GM18873 (cell line): ENCODE measurements around the gene ST3GAL5.
A peak's percentile ranks its signal among the peaks of the same experiment; 100 is the strongest.
"Not testable (repeated sequence)": the region's sequence is repeated elsewhere in the genome, so short reads cannot be mapped to it uniquely, and the experiment has no call there.

Source experiments
- ATAC-seq: cut with Tn5 transposase; IDR thresholded peaks from one replicate; pipeline ENCODE4 v1.9.1; 2021; ENCODE audit warnings: mild to moderate bottlenecking, moderate library complexity, moderate number of reproducible peaks; ENCODE audit not compliant: unreplicated experiment, low FRiP score

The ST3GAL5 gene

DNA sequence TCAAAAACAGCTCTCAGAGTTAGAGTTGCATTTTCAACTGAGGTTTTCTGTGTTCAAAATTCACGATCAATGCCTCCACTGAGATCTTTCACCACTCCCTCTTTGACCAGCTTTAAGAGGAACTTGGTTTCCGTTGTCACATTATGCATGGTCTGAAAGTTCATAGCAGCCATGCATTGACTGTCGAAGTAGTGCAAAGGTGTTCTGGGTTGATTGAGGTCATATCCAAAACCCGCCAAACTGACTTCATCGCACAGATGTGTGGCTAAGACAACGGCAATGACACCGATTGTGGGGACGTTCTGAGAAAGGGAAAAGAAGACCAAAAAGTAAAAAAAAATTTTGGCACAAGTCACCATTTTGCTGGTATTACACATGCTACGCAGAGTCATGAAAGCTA is 48.7 kb downstream of the ST3GAL5 start:
- no peak for ATAC-seq

DNA sequence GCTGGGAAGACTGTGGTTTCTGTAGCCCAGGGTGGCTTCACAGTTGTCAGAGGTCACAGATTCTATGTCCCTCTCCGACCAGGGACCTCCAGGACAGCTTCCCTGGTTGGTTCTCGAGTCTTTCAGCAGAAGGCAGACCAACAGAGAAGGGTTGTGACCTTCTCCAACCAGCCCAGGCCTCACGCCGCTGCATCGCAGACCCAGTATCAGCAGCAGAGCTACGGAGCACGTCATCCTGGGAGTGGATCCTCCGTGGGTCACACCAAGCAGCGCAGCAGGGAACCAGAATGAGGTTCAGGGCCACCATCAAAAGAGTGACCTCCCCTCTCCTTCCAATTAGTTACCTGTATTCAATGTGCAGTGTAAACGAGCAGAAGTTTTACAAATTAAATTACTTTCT is 49.3 kb downstream of the ST3GAL5 start:
- no peak for ATAC-seq

GRCh38 chr2:85838641-85839040 is 50.1 kb downstream of the ST3GAL5 start:
- no peak for ATAC-seq

DNA sequence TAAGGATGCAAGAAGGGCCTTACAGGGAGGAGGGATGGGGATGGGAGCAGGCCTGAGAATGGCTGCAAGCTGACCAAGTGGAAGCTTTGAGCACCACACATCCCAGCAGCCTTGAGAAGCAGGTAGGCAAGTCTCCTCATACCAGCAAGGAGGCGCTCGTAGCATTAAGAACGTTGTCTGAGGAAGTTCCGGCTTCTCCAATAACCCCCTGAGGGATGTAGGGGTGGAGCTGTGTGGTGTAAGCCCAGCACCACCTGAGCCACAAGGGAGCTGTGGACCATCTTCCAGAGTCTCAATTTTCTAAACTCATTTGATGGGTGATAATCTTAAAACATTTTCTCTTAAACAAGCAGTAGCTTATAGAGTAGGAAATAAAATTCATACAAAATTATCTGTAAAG is 50.6 kb downstream of the ST3GAL5 start:
- ATAC-seq = no peak

GRCh38 chr2:85834466-85834865 is 54.3 kb downstream of the ST3GAL5 start:
- no peak for ATAC-seq

GRCh38 chr2:85831735-85832134 is 57.1 kb downstream of the ST3GAL5 start:
- ATAC-seq = no peak

DNA sequence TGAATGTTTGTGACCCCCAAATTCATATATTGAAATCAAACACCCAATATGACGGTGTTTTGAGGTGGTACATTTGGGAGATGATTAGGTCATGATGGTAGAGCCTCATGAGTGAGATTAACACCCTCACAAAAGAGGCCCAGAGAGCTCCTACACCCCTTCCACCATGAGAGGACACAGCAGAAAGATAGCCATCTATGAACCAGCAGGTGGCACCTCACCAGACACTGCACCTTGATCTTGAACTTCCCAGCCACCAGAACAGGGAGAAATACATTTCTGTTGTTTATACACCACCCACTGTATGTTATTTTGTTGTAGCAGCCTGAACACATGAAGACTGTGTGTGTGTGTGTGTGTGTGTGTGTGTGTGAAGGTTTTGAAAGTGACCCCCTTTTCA is 58.1 kb downstream of the ST3GAL5 start:
- no peak for ATAC-seq

GRCh38 chr2:85829394-85829793 is 59.4 kb downstream of the ST3GAL5 start:
- not testable (repeated sequence) for ATAC-seq

- no peak for ATAC-seq
Measured at GRCh38 chr2:85828725-85829124, 60.1 kb downstream of the ST3GAL5 start.

DNA sequence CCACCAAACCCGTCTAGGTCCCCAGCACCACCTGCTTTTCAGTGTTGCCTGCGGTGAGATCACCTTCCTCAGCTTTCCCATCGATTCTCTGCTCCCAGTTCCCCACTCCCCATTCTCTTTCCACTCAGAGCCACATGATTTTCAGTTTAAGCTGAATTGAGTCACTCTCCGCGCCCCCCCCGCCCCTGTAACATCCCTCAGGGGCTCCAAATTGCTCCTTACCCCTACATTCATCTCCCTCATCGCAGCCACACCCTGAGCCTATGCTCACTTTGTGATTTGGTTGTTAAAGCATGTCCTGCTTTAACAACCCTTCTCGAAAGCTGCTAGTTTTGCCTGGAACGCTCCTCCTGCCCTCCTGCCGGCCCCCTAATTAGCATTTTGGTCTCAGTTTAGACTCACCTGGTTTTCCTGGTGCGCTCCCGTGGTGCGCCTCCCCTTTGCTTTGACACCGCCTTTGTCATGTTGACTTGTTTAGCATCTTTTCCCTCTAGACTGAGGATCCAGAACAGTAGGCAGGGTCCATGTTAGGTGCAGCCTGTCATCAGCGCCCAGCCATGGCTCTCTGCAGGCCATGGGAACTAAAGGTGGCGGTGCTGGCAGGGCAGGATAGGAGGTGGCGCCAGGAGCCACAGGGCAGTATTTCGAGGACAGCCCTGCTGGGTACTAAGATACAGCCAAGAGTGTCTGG is 60.8 kb downstream of the ST3GAL5 start:
- ATAC-seq = no peak

GRCh38 chr2:85826990-85827878 is 61.6 kb downstream of the ST3GAL5 start:
- ATAC-seq = peak; percentile 56

- no peak for ATAC-seq
Measured at GRCh38 chr2:85823951-85824350, 64.8 kb downstream of the ST3GAL5 start.

DNA sequence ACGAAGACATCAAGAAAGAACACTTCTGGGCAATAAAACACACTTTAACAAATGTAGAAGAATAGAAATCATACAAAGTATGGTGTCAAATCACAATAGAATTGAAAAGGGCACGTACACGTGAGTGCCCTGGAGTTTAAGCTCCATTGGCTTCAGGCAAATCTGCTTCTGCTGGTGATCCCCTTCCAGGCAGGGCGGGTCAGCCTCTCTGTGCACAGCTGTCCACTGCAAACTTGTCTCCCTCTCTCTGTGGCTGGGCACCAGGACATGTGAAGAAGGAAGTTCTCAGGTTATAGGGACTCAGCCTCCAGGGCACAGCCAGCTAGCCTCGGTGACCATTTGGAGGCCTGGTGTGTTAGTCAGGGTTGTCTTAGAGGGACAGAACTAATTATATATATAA is 66.0 kb downstream of the ST3GAL5 start:
- ATAC-seq = no peak

DNA sequence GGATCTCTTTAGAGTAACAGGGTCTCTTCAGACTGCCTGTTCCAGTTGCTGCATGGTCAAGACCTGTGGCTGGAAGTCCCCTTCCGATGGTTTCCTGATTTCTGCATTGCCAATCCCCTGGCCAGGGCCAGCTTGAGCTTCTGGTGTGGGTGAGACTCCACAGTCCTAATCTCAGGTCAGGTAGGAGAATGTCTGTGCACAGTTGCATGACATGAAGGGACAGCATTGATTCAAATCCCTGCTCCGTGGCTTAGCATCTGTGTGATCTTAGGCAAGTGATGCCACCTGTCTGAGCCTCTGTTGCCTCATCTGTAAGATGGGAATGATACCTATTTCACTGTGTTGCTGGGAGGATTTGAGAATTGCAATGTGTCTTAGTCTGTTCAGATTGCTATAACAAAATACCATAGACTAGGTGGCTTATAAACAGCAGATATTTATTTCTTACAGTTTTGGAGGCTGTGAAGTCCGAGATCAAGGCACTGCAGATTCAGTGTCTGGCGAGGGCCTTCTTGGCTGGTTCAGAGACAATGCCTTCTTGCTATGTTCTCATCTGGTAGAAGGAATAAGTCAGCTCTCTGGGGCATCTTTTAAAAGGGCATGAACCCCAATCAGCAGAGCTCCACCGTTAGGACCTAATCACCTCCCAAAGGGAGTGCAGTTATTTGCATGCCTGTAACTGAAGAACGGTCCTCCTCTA is 68.8 kb downstream of the ST3GAL5 start:
- no peak for ATAC-seq

- ATAC-seq = no peak
Measured at GRCh38 chr2:85814802-85815550, 73.8 kb downstream of the ST3GAL5 start.

GRCh38 chr2:85813982-85814801 is 74.6 kb downstream of the ST3GAL5 start:
- ATAC-seq = no peak

GRCh38 chr2:85813211-85813981 is 75.4 kb downstream of the ST3GAL5 start:
- no peak for ATAC-seq

GRCh38 chr2:85812094-85812735 is 76.6 kb downstream of the ST3GAL5 start:
- no peak for ATAC-seq
